Measurements from ENCODE around the gene CHMP1A. TPM values are rescaled to one million over a fixed set of nuclear protein-coding genes. Genes with fewer than 3 reads are reported as not detected.

The CHMP1A gene
- polyA plus RNA-seq, 1 donor (not counting 4 experiments of a cell fraction or from before 2014, with no cell fraction given): 64.1 TPM

DNA sequence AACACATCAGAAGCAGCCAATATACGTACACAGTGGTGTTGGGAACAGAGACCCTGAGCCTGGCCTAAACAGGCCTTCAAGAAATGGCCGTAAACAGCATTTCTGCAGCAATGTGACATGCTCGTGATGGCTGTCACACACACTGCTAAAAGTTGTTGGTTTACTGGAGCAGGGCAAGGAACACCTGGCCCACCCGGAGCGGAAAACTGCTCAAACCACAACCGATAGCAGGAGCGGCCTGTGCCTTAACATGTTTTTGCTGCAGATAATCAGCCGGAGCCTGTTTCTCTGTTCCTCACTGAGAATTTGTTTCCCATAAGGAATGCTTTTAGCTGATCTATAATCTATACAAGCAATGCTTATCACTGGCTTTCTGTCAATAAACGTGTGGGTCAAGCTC lies 50.1 kb downstream of the CHMP1A start:
- Histone ChIP-seq H4K20me1 (ENCODE audit: control insufficient read depth, extremely low read depth, insufficient read depth, low read length) (no peaks in the 10 kb centered on the region), H3K79me2 (ENCODE audit: control insufficient read depth, insufficient read depth, low read length) (no peaks in the 10 kb centered on the region), H3K9ac (ENCODE audit: control insufficient read depth, extremely low read depth, insufficient read depth, low read length) (no peak overlapping the region), H3K27ac (ENCODE audit: control insufficient read depth, insufficient read depth, low read length) (no peak overlapping the region), H3K4me3 (ENCODE audit: control insufficient read depth in 2 of 3, extremely low read depth in 1 of 3, insufficient read depth in 2 of 3, low read depth in 1 of 3, low read length in 3 of 3) (no peak overlapping the region), H3K27me3 (ENCODE audit: control insufficient read depth, extremely low read depth, insufficient read depth, low read length) (peaks cover 9% of the 10 kb centered on the region), H3K9me3 (ENCODE audit: control insufficient read depth, low read depth, low read length) (no peaks in the 10 kb centered on the region), H2AFZ (ENCODE audit: control insufficient read depth, low read length) (peak overlapping the region; percentile 33), H3K4me1 (ENCODE audit: control insufficient read depth, extremely low read depth, insufficient read depth, low read length) (peaks cover 22% of the 10 kb centered on the region), H3K4me2 (ENCODE audit: control insufficient read depth, extremely low read depth, insufficient read depth, low read depth, low read length) (peak overlapping the region; percentile 37), H3K36me3 (ENCODE audit: control insufficient read depth in 2 of 2, extremely low read depth in 1 of 2, insufficient read depth in 2 of 2, low read length in 2 of 2) (no peaks in the 10 kb centered on the region), H3K9me1 (ENCODE audit: control insufficient read depth, extremely low read depth, insufficient read depth, low read length) (no peaks in the 10 kb centered on the region)
- dilution Hi-C loops (cut with MboI; ENCODE audit: extremely low pct_ligation_motif_present, low sequenced_read_pairs): no loop called here
- no peak for TF ChIP-seq EZH2 (IDR thresholded peaks at IDR 0.05; ENCODE audit: low read length)
- TF ChIP-seq, protein P1, sequence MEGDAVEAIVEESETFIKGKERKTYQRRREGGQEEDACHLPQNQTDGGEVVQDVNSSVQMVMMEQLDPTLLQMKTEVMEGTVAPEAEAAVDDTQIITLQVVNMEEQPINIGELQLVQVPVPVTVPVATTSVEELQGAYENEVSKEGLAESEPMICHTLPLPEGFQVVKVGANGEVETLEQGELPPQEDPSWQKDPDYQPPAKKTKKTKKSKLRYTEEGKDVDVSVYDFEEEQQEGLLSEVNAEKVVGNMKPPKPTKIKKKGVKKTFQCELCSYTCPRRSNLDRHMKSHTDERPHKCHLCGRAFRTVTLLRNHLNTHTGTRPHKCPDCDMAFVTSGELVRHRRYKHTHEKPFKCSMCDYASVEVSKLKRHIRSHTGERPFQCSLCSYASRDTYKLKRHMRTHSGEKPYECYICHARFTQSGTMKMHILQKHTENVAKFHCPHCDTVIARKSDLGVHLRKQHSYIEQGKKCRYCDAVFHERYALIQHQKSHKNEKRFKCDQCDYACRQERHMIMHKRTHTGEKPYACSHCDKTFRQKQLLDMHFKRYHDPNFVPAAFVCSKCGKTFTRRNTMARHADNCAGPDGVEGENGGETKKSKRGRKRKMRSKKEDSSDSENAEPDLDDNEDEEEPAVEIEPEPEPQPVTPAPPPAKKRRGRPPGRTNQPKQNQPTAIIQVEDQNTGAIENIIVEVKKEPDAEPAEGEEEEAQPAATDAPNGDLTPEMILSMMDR (optimal IDR thresholded peaks at IDR 0.05 in 1 of 3, IDR thresholded peaks at IDR 0.05 in 1 of 3, conservative IDR thresholded peaks at IDR 0.05 in 1 of 3; ENCODE audit: extremely low read depth in 1 of 3, insufficient read depth in 2 of 3, low read length in 3 of 3): no peak
- peak; percentile 44 for FAIRE-seq
- DNase-seq (ENCODE audit: low read depth, low spot score): no peak

DNA sequence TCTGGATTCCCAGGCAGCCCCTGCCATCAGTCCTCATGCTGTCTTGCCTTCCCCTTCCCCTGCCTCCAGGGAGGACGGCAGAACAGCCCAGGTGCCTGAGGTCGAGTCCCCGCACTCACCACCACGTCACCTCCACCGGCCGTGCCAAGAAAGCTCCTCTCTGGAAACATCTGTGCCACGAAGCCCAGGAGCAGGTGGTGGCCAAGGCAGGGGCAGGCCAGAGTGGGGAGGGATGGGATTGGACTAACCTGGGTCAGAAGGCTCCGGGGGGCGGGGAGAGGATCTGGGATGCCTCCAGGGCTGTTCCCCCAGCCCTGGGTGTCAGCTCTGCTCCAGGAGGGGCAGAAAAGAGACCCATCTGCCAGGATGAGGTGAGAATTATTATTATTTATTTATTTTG lies 51.5 kb downstream of the CHMP1A start:
- H3K9ac ChIP-seq (ENCODE audit: control insufficient read depth, extremely low read depth, insufficient read depth, low read length): no peak overlapping the region
- dilution Hi-C loops (cut with MboI; ENCODE audit: extremely low pct_ligation_motif_present, low sequenced_read_pairs): no loop called here
- peaks cover 30% of the 10 kb centered on the region for H3K4me1 ChIP-seq (ENCODE audit: control insufficient read depth, extremely low read depth, insufficient read depth, low read length)
- no peaks in the 10 kb centered on the region for H3K9me3 ChIP-seq (ENCODE audit: control insufficient read depth, low read depth, low read length)
- H2AFZ ChIP-seq (ENCODE audit: control insufficient read depth, low read length): no peak overlapping the region
- no peaks in the 10 kb centered on the region for H3K79me2 ChIP-seq (ENCODE audit: control insufficient read depth, insufficient read depth, low read length)
- no peak overlapping the region for H3K27ac ChIP-seq (ENCODE audit: control insufficient read depth, insufficient read depth, low read length)
- H3K4me2 ChIP-seq (ENCODE audit: control insufficient read depth, extremely low read depth, insufficient read depth, low read depth, low read length): no peak overlapping the region
- TF ChIP-seq, protein P1 (optimal IDR thresholded peaks at IDR 0.05 in 1 of 3, IDR thresholded peaks at IDR 0.05 in 1 of 3, conservative IDR thresholded peaks at IDR 0.05 in 1 of 3; ENCODE audit: extremely low read depth in 1 of 3, insufficient read depth in 2 of 3, low read length in 3 of 3): no peak
- no peak for TF ChIP-seq EZH2 (IDR thresholded peaks at IDR 0.05; ENCODE audit: low read length)
- DNase-seq (ENCODE audit: low read depth, low spot score): no peak
- FAIRE-seq: no peak
- no peak overlapping the region for H3K4me3 ChIP-seq (ENCODE audit: control insufficient read depth in 2 of 3, extremely low read depth in 1 of 3, insufficient read depth in 2 of 3, low read depth in 1 of 3, low read length in 3 of 3)
- H4K20me1 ChIP-seq (ENCODE audit: control insufficient read depth, extremely low read depth, insufficient read depth, low read length): no peaks in the 10 kb centered on the region
- H3K36me3 ChIP-seq (ENCODE audit: control insufficient read depth in 2 of 2, extremely low read depth in 1 of 2, insufficient read depth in 2 of 2, low read length in 2 of 2): no peaks in the 10 kb centered on the region
- no peaks in the 10 kb centered on the region for H3K9me1 ChIP-seq (ENCODE audit: control insufficient read depth, extremely low read depth, insufficient read depth, low read length)
- peaks cover 9% of the 10 kb centered on the region for H3K27me3 ChIP-seq (ENCODE audit: control insufficient read depth, extremely low read depth, insufficient read depth, low read length)
